K562 (cell line): ENCODE measurements around the gene HEXD. TPM values are rescaled to one million over a fixed set of nuclear protein-coding genes. Genes with fewer than 3 reads are reported as not detected.

Experiments
- ATAC-seq: fragments of 200-7000 bp; cut with Tn5 transposase; 3 replicates; pipeline ENCODE4 v1.9.1; 2020; ENCODE audit warnings: moderate library complexity
- BruUV-seq: library from RNA; stranded (reverse); fragments of 400-500 nt; replicated peaks from 2 replicates; lab custom pipeline; 2021; lab: Mats Ljungman, UMichigan
- CTCF ChIA-PET: fragments of 300-600 bp; formaldehyde crosslinking; extraction: SDS; loops from one replicate; lab custom pipeline; 2021; ENCODE audit warnings: low intra/inter-chr PET ratio; lab: Yijun Ruan, JAX
- POLR2A ChIA-PET: fragments of 300-600, 350-650 bp; sonication (Branson Sonifier 250); formaldehyde crosslinking; extraction: SDS; loops from one replicate; lab custom pipeline; 2021; ENCODE audit warnings: antibody characterized with exemption, inconsistent platforms; lab: Yijun Ruan, JAX
- DNase-seq, 4 experiments: peaks; one replicate each; pipeline versions ENCODE4 v3.0.0 to v3.0.0-alpha.2; 2011 to 2018; ENCODE audit warnings: low spot score in 3 of 4, mixed read lengths in 3 of 4; ENCODE audit errors: extremely low read depth in 1 of 4
- FAIRE-seq: peaks from 2 replicates; lab custom pipeline; 2011; peaks lifted over from hg19 to GRCh38; lab: Jason Lieb, UNC
- H2AFZ ChIP-seq: 2 replicates; pipeline ENCODE4 v1.6.0; 2011; ENCODE audit warnings: low read depth, low read length, control low read depth, inconsistent platforms
- H3K27ac ChIP-seq: fragments of 200-600 bp; 3 replicates; pipeline ENCODE4 v1.8.0; 2011; ENCODE audit warnings: low read depth, mild to moderate bottlenecking, control low read depth, inconsistent platforms, low read length, moderate library complexity, mixed read lengths; ENCODE audit errors: extremely low read depth
- H3K27me3 ChIP-seq, 2 experiments: fragments of 300-600 bp in 1 of 2; 2 replicates in 1 of 2; 3 replicates in 1 of 2; pipeline versions ENCODE4 v1.6.0 to v1.8.0; 2011; ENCODE audit warnings: inconsistent platforms in 2 of 2, low read length in 2 of 2, mild to moderate bottlenecking in 1 of 2, mixed read lengths in 1 of 2, moderate library complexity in 1 of 2; ENCODE audit not compliant: control insufficient read depth in 2 of 2, insufficient read depth in 2 of 2
- H3K36me3 ChIP-seq: fragments of 300-600 bp; 3 replicates; pipeline ENCODE4 v1.8.0; 2011; ENCODE audit warnings: mild to moderate bottlenecking, low read length, inconsistent platforms; ENCODE audit not compliant: control insufficient read depth, insufficient read depth
- H3K4me1 ChIP-seq, 2 experiments: fragments of 200-600 bp in 1 of 2; replicated peaks in 1 of 2; 2 replicates in 1 of 2; 3 replicates in 1 of 2; pipeline versions ENCODE4 v1.5.1 to v1.8.0; 2011; ENCODE audit warnings: inconsistent platforms in 2 of 2, low read length in 2 of 2, mild to moderate bottlenecking in 1 of 2, mixed read lengths in 1 of 2, moderate library complexity in 1 of 2; ENCODE audit not compliant: control insufficient read depth in 2 of 2, insufficient read depth in 2 of 2
- H3K4me2 ChIP-seq: 2 replicates; pipeline ENCODE4 v1.6.1; 2011; ENCODE audit warnings: low read length, control low read depth, inconsistent platforms, mixed read lengths; ENCODE audit not compliant: insufficient read depth
- H3K4me3 ChIP-seq: fragments of 200-600 bp; sonication (generic), shearing (Covaris generic); 2 replicates; pipeline ENCODE4 v1.5.1; 2016; ENCODE audit warnings: control low read depth, inconsistent platforms
- H3K79me2 ChIP-seq: fragments of 200-600 bp; 3 replicates; pipeline ENCODE4 v1.8.0; 2011; ENCODE audit warnings: low read length, inconsistent platforms; ENCODE audit not compliant: control insufficient read depth, insufficient read depth
- H3K9ac ChIP-seq, 2 experiments: 2 replicates each; pipeline versions ENCODE4 v1.6.0 to v1.6.1; 2011; ENCODE audit warnings: low read depth in 2 of 2, low read length in 2 of 2, control low read depth in 1 of 2, inconsistent platforms in 1 of 2, mild to moderate bottlenecking in 1 of 2, mixed read lengths in 1 of 2; ENCODE audit not compliant: insufficient read depth in 1 of 2
- H3K9me1 ChIP-seq: one replicate; pipeline ENCODE4 v1.6.0; 2011; ENCODE audit warnings: inconsistent platforms, mild to moderate bottlenecking, low read length, moderate library complexity; ENCODE audit not compliant: control insufficient read depth, insufficient read depth
- H3K9me3 ChIP-seq: replicated peaks from 2 replicates; pipeline ENCODE4 v1.5.1; 2011; ENCODE audit warnings: low read depth, low read length, inconsistent platforms; ENCODE audit not compliant: control insufficient read depth, insufficient read depth
- H4K20me1 ChIP-seq: replicated peaks from 2 replicates; pipeline ENCODE4 v1.6.1; 2011; ENCODE audit warnings: low read length, inconsistent platforms, mixed read lengths; ENCODE audit not compliant: control insufficient read depth, insufficient read depth
- ATF1 ChIP-seq, 2 experiments: fragments of 450-650 bp in 1 of 2; IDR thresholded peaks; 2 replicates each; pipeline ENCODE4 v1.6.1; 2016; ENCODE audit warnings: missing compliant biosample characterization in 1 of 2, missing genetic modification characterization in 1 of 2
- ATF7 ChIP-seq: fragments of 450-650 bp; IDR thresholded peaks from 2 replicates; pipeline ENCODE4 v1.7.1; 2014; ENCODE audit warnings: mild to moderate bottlenecking, moderate library complexity
- CEBPB ChIP-seq: fragments of 450-650 bp; IDR thresholded peaks from 2 replicates; pipeline ENCODE4 v1.6.1; 2016; ENCODE audit warnings: missing genetic modification characterization, missing compliant biosample characterization
- EZH2 ChIP-seq: IDR thresholded peaks from 2 replicates; pipeline ENCODE4 v1.6.1; 2012; ENCODE audit warnings: low read depth, mild to moderate bottlenecking, inconsistent platforms, low read length, borderline replicate concordance
- JUND ChIP-seq, 2 experiments: IDR thresholded peaks; 2 replicates in 1 of 2; 3 replicates in 1 of 2; pipeline ENCODE4 v1.6.1; 2011; ENCODE audit warnings: borderline replicate concordance in 2 of 2, low read depth in 2 of 2, low read length in 2 of 2, improper control_type of control experiment in 1 of 2, missing biosample characterization in 1 of 2, missing genetic modification characterization in 1 of 2, missing genetic modification reagents in 1 of 2
- MEIS2 ChIP-seq: fragments of 450-650 bp; IDR thresholded peaks from 2 replicates; pipeline ENCODE4 v1.6.1; 2014; ENCODE audit warnings: mild to moderate bottlenecking; ENCODE audit not compliant: partially characterized antibody
- NFIC ChIP-seq: fragments of 450-650 bp; IDR thresholded peaks from 2 replicates; pipeline ENCODE4 v1.6.1; 2017; ENCODE audit warnings: mild to moderate bottlenecking, inconsistent platforms
- SOX6 ChIP-seq: fragments of 450-650 bp; IDR thresholded peaks from 2 replicates; pipeline ENCODE4 v1.6.1; 2014; ENCODE audit warnings: mild to moderate bottlenecking
- STAT5A ChIP-seq: IDR thresholded peaks from 2 replicates; pipeline ENCODE4 v1.6.1; 2012; ENCODE audit warnings: low read length, inconsistent platforms, borderline replicate concordance
- ZNF311 ChIP-seq: fragments of 250-450 bp; sonication (Bioruptor Pico); IDR thresholded peaks from 2 replicates; pipeline ENCODE4 v1.4.0; 2020; ENCODE audit warnings: mild to moderate bottlenecking, moderate library complexity
- WGBS: fragments of 100-300 bp; shearing (Covaris generic); methylation state at CpG from one replicate; pipeline ENCODE4 v1.1.6; 2016; ENCODE audit warnings: low coverage, mixed read lengths; ENCODE audit not compliant: insufficient coverage; ENCODE audit errors: missing lambda C conversion rate; 5-methylcytosine and 5-hydroxymethylcytosine counted together
- in situ Hi-C: fragments of 300-500 bp; cut with MboI; formaldehyde crosslinking; loops from 4 replicates; pipeline ENCODE4 v1.15.0; 2018; ENCODE audit warnings: inconsistent platforms, mixed read lengths
- intact Hi-C: fragments of 100-400 bp; cut with micrococcal nuclease; formaldehyde crosslinking; loops from 2 replicates; pipeline ENCODE4 v1.14.2; 2022
- polyA plus RNA-seq, 8 experiments: library from polyadenylated mRNA; depleted of rRNA in 4 of 8; stranded (reverse) in 5 of 8; unstranded in 3 of 8; fragments of >200 nt; fragmentation: Nextera tagmentation in 2 of 8; fragmentation: Illumina TruSeq in 1 of 8; extraction: Ambion mirVana in 2 of 8; extraction: Trizol in 1 of 8; gene quantifications; 2 replicates each; pipeline versions ENCODE4 v1.2.1 to v1.2.3, GENCODE V29; 2011 to 2014; ENCODE audit warnings: inconsistent platforms in 1 of 8, missing spikeins in 1 of 8
- total RNA-seq, 7 experiments: library from RNA; depleted of rRNA in 6 of 7; stranded (reverse); fragments of >200 nt in 6 of 7; fragmentation: Illumina TruSeq in 2 of 7; extraction: Trizol in 2 of 7; gene quantifications; 2 replicates each; pipeline versions ENCODE4 v1.2.1 to v1.2.3, GENCODE V29; 2011 to 2021; ENCODE audit warnings: low replicate concordance in 1 of 7
- TF ChIP-seq, protein P1 (sequence below): fragments of 450-650 bp; IDR thresholded peaks from 2 replicates; pipeline ENCODE4 v1.6.1; 2016
- TF ChIP-seq, protein P2 (sequence below), 2 experiments: IDR thresholded peaks in 1 of 2; conservative IDR thresholded peaks in 1 of 2; 2 replicates each; pipeline ENCODE4 v1.6.1; 2016; ENCODE audit warnings: low read depth in 2 of 2, mild to moderate bottlenecking in 1 of 2, missing compliant biosample characterization in 1 of 2, missing genetic modification characterization in 1 of 2, moderate library complexity in 1 of 2
- TF ChIP-seq, protein P3 (sequence below), 2 experiments: fragments of 450-650 bp in 1 of 2; sonication (generic) in 1 of 2; formaldehyde crosslinking in 1 of 2; IDR thresholded peaks in 1 of 2; conservative IDR thresholded peaks in 1 of 2; 2 replicates each; pipeline versions ENCODE4 v1.6.1 to v1.8.1; 2016 to 2023; ENCODE audit warnings: mild to moderate bottlenecking in 2 of 2, moderate library complexity in 2 of 2, inconsistent platforms in 1 of 2, missing genetic modification reagents in 1 of 2
- TF ChIP-seq, protein P4 (sequence below): fragments of 450-650 bp; IDR thresholded peaks from 2 replicates; pipeline ENCODE4 v1.6.1; 2016; ENCODE audit warnings: borderline replicate concordance

HEXD gene
- total and polyA plus RNA-seq, 9 of the 15 experiments (the other 6 are each of a cell fraction or from before 2014, with no cell fraction given) = 1.0 to 25.3 (median 10.0) TPM

DNA sequence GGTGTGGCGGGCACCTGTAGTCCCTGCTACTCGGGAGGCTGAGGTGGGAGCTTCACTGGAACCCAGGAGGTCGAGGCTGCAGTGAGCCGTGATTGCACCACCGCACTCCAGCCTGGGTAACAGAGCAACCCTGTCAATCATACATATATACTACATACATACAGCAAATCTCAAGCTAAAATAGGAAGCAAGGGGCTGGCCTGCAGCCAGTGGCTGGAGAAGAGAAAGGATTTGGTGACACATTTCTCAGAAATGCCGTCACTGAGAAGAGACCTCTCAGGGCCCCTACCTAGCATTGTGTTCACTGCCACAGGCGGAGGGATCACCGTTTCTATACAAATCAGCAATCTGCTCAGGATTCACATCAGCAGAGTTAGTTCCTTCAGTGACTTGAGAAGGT is 57.3 kb downstream of the HEXD start:
- DNase-seq (peak in 2 of 4 experiments; percentile 31 to 77), FAIRE-seq (no peak), ATAC-seq (peak; percentile 83)
- BruUV-seq = no TSS peak
- intact Hi-C loops (no loop called here), in situ Hi-C loops (no loop called here)
- Histone ChIP-seq H3K4me3 (no peak overlapping the region), H3K9ac (no peak overlapping the region), H3K27me3 (no peaks in the 10 kb centered on the region), H3K79me2 (peaks cover 22% of the 10 kb centered on the region; the same call in 2 of the 3 replicates), H3K4me1 (peaks cover 9 to 12% of the 10 kb centered on the region in 2 experiments; a peak in 4 of 5 replicates), H3K9me1 (no peaks in the 10 kb centered on the region), H3K4me2 (no peak overlapping the region), H3K36me3 (peaks cover 85% of the 10 kb centered on the region), H3K27ac (no peak overlapping the region), H4K20me1 (no peaks in the 10 kb centered on the region; the same call in 1 of the 2 replicates), H3K9me3 (no peaks in the 10 kb centered on the region), H2AFZ (no peak overlapping the region)
- WGBS = 36% methylated on average over 8 of the region's 8 CpGs
- ChIA-PET POLR2A (interaction anchor here (0.7 to 2.1 kb wide), 6 partner anchors 8 to 57 kb away, joined by 3 to 5 read pairs (median 3); partner anchors contain the start of gene FOXK2), CTCF (no interaction called here)
- TF ChIP-seq MEIS2 (peak; percentile 74), NFIC (peak; percentile 80), CEBPB (peak; percentile 42; the same call in 1 of the 2 replicates), STAT5A (0 out of 2 replicates have a peak, but pooled peaks have one; percentile 33), JUND (IDR thresholded peaks at IDR 0.05; ENCODE audit: borderline replicate concordance, low read depth, low read length) (peak; percentile 45; the same call in 1 of the 2 replicates), JUND (tag; IDR thresholded peaks at IDR 0.05; ENCODE audit: borderline replicate concordance, low read depth, low read length) (peak; percentile 47; the same call in 1 of the 3 replicates), SOX6 (peak; percentile 76; the same call in 1 of the 2 replicates), EZH2 (no peak), ZNF311 (CRISPR knock-in tag) (no peak), ATF7 (peak; percentile 83), ATF1 (CRISPR knock-in tag; IDR thresholded peaks at IDR 0.05) (no peak), ATF1 (tag; IDR thresholded peaks at IDR 0.05) (0 out of 2 replicates have a peak, but pooled peaks have one; percentile 15)
- TF ChIP-seq, protein P1, sequence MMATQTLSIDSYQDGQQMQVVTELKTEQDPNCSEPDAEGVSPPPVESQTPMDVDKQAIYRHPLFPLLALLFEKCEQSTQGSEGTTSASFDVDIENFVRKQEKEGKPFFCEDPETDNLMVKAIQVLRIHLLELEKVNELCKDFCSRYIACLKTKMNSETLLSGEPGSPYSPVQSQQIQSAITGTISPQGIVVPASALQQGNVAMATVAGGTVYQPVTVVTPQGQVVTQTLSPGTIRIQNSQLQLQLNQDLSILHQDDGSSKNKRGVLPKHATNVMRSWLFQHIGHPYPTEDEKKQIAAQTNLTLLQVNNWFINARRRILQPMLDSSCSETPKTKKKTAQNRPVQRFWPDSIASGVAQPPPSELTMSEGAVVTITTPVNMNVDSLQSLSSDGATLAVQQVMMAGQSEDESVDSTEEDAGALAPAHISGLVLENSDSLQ = peak; percentile 98
- TF ChIP-seq, protein P2, sequence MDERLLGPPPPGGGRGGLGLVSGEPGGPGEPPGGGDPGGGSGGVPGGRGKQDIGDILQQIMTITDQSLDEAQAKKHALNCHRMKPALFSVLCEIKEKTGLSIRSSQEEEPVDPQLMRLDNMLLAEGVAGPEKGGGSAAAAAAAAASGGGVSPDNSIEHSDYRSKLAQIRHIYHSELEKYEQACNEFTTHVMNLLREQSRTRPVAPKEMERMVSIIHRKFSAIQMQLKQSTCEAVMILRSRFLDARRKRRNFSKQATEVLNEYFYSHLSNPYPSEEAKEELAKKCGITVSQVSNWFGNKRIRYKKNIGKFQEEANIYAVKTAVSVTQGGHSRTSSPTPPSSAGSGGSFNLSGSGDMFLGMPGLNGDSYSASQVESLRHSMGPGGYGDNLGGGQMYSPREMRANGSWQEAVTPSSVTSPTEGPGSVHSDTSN (CRISPR knock-in tag; IDR thresholded peaks at IDR 0.05; ENCODE audit: low read depth) = peak; percentile 50; the same call in 1 of the 2 replicates
- TF ChIP-seq, protein P2 (tag; conservative IDR thresholded peaks at IDR 0.05; ENCODE audit: low read depth) = peak; percentile 74
- TF ChIP-seq, protein P3, sequence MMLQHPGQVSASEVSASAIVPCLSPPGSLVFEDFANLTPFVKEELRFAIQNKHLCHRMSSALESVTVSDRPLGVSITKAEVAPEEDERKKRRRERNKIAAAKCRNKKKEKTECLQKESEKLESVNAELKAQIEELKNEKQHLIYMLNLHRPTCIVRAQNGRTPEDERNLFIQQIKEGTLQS (IDR thresholded peaks at IDR 0.05) = peak; percentile 16; the same call in 1 of the 2 replicates
- TF ChIP-seq, protein P3 (CRISPR knock-in tag; conservative IDR thresholded peaks at IDR 0.05) = no peak
- TF ChIP-seq, protein P4, sequence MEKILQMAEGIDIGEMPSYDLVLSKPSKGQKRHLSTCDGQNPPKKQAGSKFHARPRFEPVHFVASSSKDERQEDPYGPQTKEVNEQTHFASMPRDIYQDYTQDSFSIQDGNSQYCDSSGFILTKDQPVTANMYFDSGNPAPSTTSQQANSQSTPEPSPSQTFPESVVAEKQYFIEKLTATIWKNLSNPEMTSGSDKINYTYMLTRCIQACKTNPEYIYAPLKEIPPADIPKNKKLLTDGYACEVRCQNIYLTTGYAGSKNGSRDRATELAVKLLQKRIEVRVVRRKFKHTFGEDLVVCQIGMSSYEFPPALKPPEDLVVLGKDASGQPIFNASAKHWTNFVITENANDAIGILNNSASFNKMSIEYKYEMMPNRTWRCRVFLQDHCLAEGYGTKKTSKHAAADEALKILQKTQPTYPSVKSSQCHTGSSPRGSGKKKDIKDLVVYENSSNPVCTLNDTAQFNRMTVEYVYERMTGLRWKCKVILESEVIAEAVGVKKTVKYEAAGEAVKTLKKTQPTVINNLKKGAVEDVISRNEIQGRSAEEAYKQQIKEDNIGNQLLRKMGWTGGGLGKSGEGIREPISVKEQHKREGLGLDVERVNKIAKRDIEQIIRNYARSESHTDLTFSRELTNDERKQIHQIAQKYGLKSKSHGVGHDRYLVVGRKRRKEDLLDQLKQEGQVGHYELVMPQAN = no peak
